OCI-LY3 (cell line): ENCODE data around the gene TMEM266.

Experiments used
- H2AFZ ChIP-seq: fragments of 200-600, 300-600 bp; shearing (Covaris generic); 2 replicates; pipeline ENCODE4 v1.6.0; 2014; ENCODE audit warnings: antibody characterized with exemption, low read depth, low read length
- H3K27ac ChIP-seq: fragments of 200-600, 300-600 bp; sonication (generic); 2 replicates; pipeline ENCODE4 v1.5.1; 2014; ENCODE audit warnings: mild to moderate bottlenecking, low read length, moderate library complexity, mixed read lengths
- H3K27me3 ChIP-seq: fragments of 200-600, 300-600 bp; sonication (generic); 2 replicates; pipeline ENCODE4 v1.6.1; 2014; ENCODE audit warnings: low read depth, low read length, mixed read lengths
- H3K36me3 ChIP-seq: fragments of 200-600, 300-600 bp; sonication (generic); replicated peaks from 2 replicates; pipeline ENCODE3; 2014; ENCODE audit warnings: low read depth, low read length, mixed read lengths
- H3K4me1 ChIP-seq: fragments of 300-600, 200-600 bp; sonication (generic); 2 replicates; pipeline ENCODE4 v1.6.1; 2014; ENCODE audit warnings: low read length, mixed read lengths
- H3K4me2 ChIP-seq: fragments of 200-600, 300-600 bp; sonication (generic); 2 replicates; pipeline ENCODE4 v1.6.1; 2014; ENCODE audit warnings: low read length, mixed read lengths
- H3K4me3 ChIP-seq: fragments of 300-600, 200-600 bp; sonication (generic); 2 replicates; pipeline ENCODE4 v1.5.1; 2014; ENCODE audit warnings: antibody characterized with exemption, mild to moderate bottlenecking, low read length, moderate library complexity
- H3K79me2 ChIP-seq: fragments of 300-600, 200-600 bp; shearing (Covaris generic); 2 replicates; pipeline ENCODE4 v1.6.1; 2014; ENCODE audit warnings: mild to moderate bottlenecking, low read length, mixed read lengths
- H3K9ac ChIP-seq: fragments of 300-600, 200-600 bp; shearing (Covaris generic); 2 replicates; pipeline ENCODE4 v1.6.0; 2014; ENCODE audit warnings: mild to moderate bottlenecking, low read length, moderate library complexity
- H3K9me3 ChIP-seq: fragments of 200-600, 300-600 bp; shearing (Covaris generic); 2 replicates; pipeline ENCODE4 v1.6.1; 2014; ENCODE audit warnings: low read length, mixed read lengths; ENCODE audit not compliant: insufficient read depth
- H4K20me1 ChIP-seq: fragments of 200-600, 300-600 bp; sonication (generic); 2 replicates; pipeline ENCODE4 v1.6.1; 2016; ENCODE audit warnings: low read length, mixed read lengths; ENCODE audit not compliant: insufficient read depth
- EZH2phosphoT487 ChIP-seq: fragments of 200-600 bp; shearing (Covaris generic); IDR thresholded peaks from 2 replicates; pipeline ENCODE4 v1.6.1; 2018; ENCODE audit warnings: antibody characterized with exemption, mixed run types, low read depth
- TF ChIP-seq, protein P1 (sequence below): fragments of 200-600, 300-600 bp; sonication (generic); IDR thresholded peaks from 2 replicates; pipeline ENCODE4 v1.5.1; 2014; ENCODE audit warnings: antibody characterized with exemption, low read length, low read depth

Gene TMEM266

DNA sequence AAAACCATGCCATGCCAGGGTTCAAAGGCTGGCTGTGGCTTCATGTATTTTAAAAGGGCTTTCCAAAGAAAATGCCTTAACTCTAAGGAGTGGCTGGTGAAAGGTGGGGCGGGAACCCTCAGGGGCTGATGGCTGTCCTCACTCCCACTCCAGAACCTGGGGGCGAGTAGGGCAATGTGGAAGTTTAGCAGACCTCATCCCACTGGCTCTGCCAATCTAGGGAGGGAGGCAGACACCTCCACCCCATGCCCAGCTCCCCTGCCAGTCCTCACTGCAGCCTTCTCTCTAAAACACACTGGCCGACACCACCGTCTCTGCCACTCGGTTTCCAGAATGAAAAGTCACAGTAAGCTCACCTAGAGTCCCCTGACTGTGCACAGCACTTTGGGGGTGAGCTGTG lies 99.5 kb downstream of the TMEM266 start:
- Histone ChIP-seq H3K36me3 (no peaks in the 10 kb centered on the region), H3K27me3 (peaks cover 28% of the 10 kb centered on the region), H3K4me2 (no peak overlapping the region), H2AFZ (no peak overlapping the region), H3K79me2 (no peaks in the 10 kb centered on the region), H3K27ac (no peak overlapping the region), H3K4me1 (peaks cover 9% of the 10 kb centered on the region), H4K20me1 (no peaks in the 10 kb centered on the region), H3K9me3 (no peaks in the 10 kb centered on the region), H3K4me3 (no peak overlapping the region), H3K9ac (no peak overlapping the region)
- TF ChIP-seq, protein P1, sequence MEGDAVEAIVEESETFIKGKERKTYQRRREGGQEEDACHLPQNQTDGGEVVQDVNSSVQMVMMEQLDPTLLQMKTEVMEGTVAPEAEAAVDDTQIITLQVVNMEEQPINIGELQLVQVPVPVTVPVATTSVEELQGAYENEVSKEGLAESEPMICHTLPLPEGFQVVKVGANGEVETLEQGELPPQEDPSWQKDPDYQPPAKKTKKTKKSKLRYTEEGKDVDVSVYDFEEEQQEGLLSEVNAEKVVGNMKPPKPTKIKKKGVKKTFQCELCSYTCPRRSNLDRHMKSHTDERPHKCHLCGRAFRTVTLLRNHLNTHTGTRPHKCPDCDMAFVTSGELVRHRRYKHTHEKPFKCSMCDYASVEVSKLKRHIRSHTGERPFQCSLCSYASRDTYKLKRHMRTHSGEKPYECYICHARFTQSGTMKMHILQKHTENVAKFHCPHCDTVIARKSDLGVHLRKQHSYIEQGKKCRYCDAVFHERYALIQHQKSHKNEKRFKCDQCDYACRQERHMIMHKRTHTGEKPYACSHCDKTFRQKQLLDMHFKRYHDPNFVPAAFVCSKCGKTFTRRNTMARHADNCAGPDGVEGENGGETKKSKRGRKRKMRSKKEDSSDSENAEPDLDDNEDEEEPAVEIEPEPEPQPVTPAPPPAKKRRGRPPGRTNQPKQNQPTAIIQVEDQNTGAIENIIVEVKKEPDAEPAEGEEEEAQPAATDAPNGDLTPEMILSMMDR = no peak
- TF ChIP-seq EZH2phosphoT487 = no peak

DNA sequence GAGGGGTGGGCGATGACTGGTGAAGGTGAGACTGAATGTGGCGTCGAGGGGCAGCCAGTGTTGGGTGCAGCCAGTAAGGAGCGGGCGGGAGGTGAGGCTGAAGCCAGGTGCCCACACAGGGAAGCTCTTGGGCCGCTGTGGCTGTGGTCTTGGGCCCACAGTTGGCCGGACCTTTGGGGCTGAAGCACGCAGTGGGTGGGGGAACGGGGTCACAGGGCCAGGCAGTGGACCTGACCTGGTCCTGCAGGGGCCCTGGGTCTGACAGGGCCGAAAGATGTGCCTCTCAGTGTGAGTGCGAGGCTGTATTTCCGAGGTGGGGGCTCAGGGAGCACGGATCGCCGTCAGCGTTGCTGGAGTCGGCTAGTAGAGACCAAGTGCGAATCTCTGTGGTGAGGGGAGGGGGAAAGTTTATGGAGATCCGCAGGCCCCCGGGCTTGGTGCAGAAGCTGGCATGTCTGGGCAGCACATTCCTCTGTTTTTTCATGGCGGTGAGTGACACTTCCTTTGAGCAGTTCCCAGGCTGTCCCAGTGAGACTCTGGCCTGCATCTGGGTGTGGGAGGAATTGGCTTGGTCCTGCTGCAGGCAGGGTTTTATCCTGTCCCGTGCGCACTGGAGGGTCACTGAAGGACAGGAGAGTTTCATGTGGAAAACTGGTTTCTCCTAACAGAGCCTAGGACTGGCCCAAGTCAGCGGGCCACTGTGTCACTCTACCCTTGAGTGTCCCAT lies 100.8 kb downstream of the TMEM266 start:
- Histone ChIP-seq H3K4me1 (peaks cover 9% of the 10 kb centered on the region), H3K4me2 (no peak overlapping the region), H3K9me3 (no peaks in the 10 kb centered on the region), H2AFZ (no peak overlapping the region), H3K27me3 (peaks cover 20% of the 10 kb centered on the region), H3K36me3 (no peaks in the 10 kb centered on the region), H3K4me3 (no peak overlapping the region), H3K9ac (no peak overlapping the region), H3K27ac (no peak overlapping the region), H3K79me2 (no peaks in the 10 kb centered on the region), H4K20me1 (no peaks in the 10 kb centered on the region)
- no peak for TF ChIP-seq EZH2phosphoT487
- TF ChIP-seq, protein P1 = no peak

DNA sequence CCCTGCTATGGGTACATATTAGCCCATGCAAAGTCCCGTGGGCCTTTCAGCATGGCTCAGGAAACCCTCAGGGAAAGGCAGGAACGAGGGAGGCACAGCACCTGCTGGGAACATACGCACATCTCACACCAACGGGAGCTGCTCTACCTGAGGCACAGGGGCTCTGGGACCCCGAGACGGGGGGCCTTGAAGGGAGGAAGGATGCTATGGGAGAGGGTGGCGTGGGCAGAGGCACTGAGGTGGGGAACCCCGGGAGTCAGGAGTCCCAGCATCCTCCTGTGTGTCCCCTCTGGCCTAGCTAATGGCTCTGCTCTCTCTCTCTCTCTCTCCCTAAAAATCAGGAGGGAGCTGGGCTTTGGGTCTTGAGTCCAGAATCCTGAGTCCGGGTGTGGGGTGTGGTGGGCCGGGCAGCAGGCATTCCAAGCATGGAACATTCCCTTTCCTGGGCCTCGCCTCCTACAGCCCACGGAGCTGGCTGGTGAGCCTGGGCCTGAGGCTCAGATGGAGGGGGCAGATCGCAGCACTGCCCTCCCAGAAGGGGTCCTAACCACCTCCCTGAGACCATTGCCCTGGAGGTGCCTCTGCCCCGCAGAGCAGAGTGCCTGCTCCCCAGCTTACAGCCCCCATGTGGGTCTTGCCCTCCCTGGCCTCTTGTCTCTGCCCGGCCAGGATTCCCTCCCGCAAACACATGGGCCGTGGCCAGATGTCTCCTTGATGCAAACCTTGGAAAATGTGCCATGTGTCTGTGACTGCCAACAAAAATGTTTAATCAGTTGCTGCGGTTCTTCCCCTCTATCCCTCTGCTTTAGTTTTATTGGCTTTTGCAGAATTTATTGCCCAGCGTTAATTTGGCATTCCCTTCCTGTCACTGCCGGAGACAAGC lies 101.6 kb downstream of the TMEM266 start:
- no peak overlapping the region for H3K4me3 ChIP-seq
- H3K4me1 ChIP-seq = peaks cover 9% of the 10 kb centered on the region
- H2AFZ ChIP-seq = no peak overlapping the region
- H3K27me3 ChIP-seq = peaks cover 16% of the 10 kb centered on the region
- no peaks in the 10 kb centered on the region for H4K20me1 ChIP-seq
- H3K4me2 ChIP-seq = no peak overlapping the region
- no peaks in the 10 kb centered on the region for H3K36me3 ChIP-seq
- no peaks in the 10 kb centered on the region for H3K79me2 ChIP-seq
- no peaks in the 10 kb centered on the region for H3K9me3 ChIP-seq
- H3K27ac ChIP-seq = no peak overlapping the region
- H3K9ac ChIP-seq = no peak overlapping the region
- TF ChIP-seq, protein P1 = no peak
- TF ChIP-seq EZH2phosphoT487 = no peak

DNA sequence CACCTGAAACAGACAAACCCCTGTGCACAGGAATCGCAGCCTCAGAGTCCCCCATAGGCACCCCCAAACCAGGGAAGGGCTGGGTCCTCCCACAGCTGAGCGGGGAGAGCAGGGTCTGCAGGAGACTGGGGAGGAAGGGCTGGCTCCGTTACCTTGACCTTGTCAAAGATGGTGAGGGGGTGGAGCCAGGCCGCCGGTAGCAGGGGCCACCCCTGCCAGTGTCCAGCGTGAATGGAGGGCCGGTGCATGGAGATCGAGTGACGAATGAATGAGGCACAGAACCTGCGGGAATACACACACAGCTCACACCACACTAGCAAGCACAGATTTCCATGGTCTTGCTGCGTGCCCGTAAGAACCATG lies 102.2 kb downstream of the TMEM266 start:
- Histone ChIP-seq H3K4me2 (no peak overlapping the region), H3K27me3 (peaks cover 13% of the 10 kb centered on the region), H3K79me2 (no peaks in the 10 kb centered on the region), H3K4me3 (no peak overlapping the region), H3K9ac (no peak overlapping the region), H3K4me1 (peaks cover 8% of the 10 kb centered on the region), H3K27ac (no peak overlapping the region), H3K9me3 (no peaks in the 10 kb centered on the region), H2AFZ (no peak overlapping the region), H3K36me3 (no peaks in the 10 kb centered on the region), H4K20me1 (no peaks in the 10 kb centered on the region)
- no peak for TF ChIP-seq EZH2phosphoT487
- TF ChIP-seq, protein P1 = no peak
